ENCODE measurements around the gene ZNF770.
"Not testable (repeated sequence)": the region's sequence is repeated elsewhere in the genome, so short reads cannot be mapped to it uniquely, and the experiment has no call there.

- TF ChIP-seq CTCF (conservative IDR thresholded peaks at IDR 0.05; ENCODE audit: low read length); EZH2phosphoT487 (IDR thresholded peaks at IDR 0.05; ENCODE audit: borderline replicate concordance, low read depth, low read length): not testable (repeated sequence)
Measured at GRCh38 chr15:34970098-34970643, 17.9 kb downstream of the ZNF770 start.

Measured in OCI-LY7 (cell line).